Neuronal stem cell (in vitro differentiated cells): ENCODE data around the gene PCLO.

ENCODE experiments used
- DNase-seq: peaks from one replicate; pipeline ENCODE4 v3.0.0-alpha.2; 2013; ENCODE audit warnings: low spot score
- H2AFZ ChIP-seq: one replicate; pipeline ENCODE4 v1.6.1; 2013; ENCODE audit warnings: mild to moderate bottlenecking, low read length, inconsistent platforms
- H2AK5ac ChIP-seq: 2 replicates; pipeline ENCODE4 v1.6.1; 2013; ENCODE audit warnings: low read depth, mild to moderate bottlenecking, inconsistent platforms, low read length, moderate library complexity, mixed read lengths
- H2BK120ac ChIP-seq: 2 replicates; pipeline ENCODE4 v1.6.1; 2013; ENCODE audit warnings: low read depth, mild to moderate bottlenecking, inconsistent platforms, low read length, moderate library complexity, mixed read lengths
- H2BK12ac ChIP-seq: one replicate; pipeline ENCODE4 v1.6.1; 2013; ENCODE audit warnings: low read length, inconsistent platforms
- H2BK15ac ChIP-seq: 2 replicates; pipeline ENCODE4 v1.6.1; 2013; ENCODE audit warnings: mild to moderate bottlenecking, low read length, inconsistent platforms, mixed read lengths
- H2BK5ac ChIP-seq: one replicate; pipeline ENCODE4 v1.6.1; 2013; ENCODE audit warnings: inconsistent platforms, mild to moderate bottlenecking, low read length, moderate library complexity
- H3K14ac ChIP-seq: one replicate; pipeline ENCODE4 v1.6.1; 2013; ENCODE audit warnings: low read length, inconsistent platforms
- H3K18ac ChIP-seq: 2 replicates; pipeline ENCODE4 v1.6.1; 2013; ENCODE audit warnings: low read length, inconsistent platforms
- H3K23ac ChIP-seq: 2 replicates; pipeline ENCODE4 v1.6.1; 2013; ENCODE audit warnings: low read depth, mild to moderate bottlenecking, mixed read lengths, low read length, inconsistent platforms; ENCODE audit not compliant: poor library complexity
- H3K27ac ChIP-seq: replicated peaks from 3 replicates; pipeline ENCODE4 v1.5.1; 2013; ENCODE audit warnings: low read length, inconsistent platforms
- H3K27me3 ChIP-seq, 3 experiments: 2 replicates each; pipeline ENCODE4 v1.6.1; 2013; ENCODE audit warnings: low read length in 3 of 3, mild to moderate bottlenecking in 2 of 3, inconsistent platforms in 1 of 3, low read depth in 1 of 3, mixed read lengths in 1 of 3, moderate library complexity in 1 of 3; ENCODE audit not compliant: control insufficient read depth in 3 of 3, insufficient read depth in 3 of 3
- H3K36me3 ChIP-seq, 2 donors: replicated peaks in 1 of 2; 2 replicates each; pipeline ENCODE4 v1.6.1; 2013; ENCODE audit warnings: low read length in 2 of 2; ENCODE audit not compliant: control insufficient read depth in 2 of 2, insufficient read depth in 2 of 2
- H3K4ac ChIP-seq: 2 replicates; pipeline ENCODE4 v1.6.1; 2013; ENCODE audit warnings: inconsistent platforms, mild to moderate bottlenecking, low read length, moderate library complexity
- H3K4me1 ChIP-seq, 2 donors: 1 replicate in 1 of 2; 2 replicates in 1 of 2; pipeline ENCODE4 v1.6.1; 2013; ENCODE audit warnings: low read length in 2 of 2, low read depth in 1 of 2; ENCODE audit not compliant: control insufficient read depth in 2 of 2, insufficient read depth in 1 of 2
- H3K4me2 ChIP-seq: one replicate; pipeline ENCODE4 v1.6.1; 2013; ENCODE audit warnings: mild to moderate bottlenecking, low read length, inconsistent platforms; ENCODE audit not compliant: insufficient read depth, poor library complexity, severe bottlenecking
- H3K4me3 ChIP-seq, 2 donors: 2 replicates each; pipeline ENCODE4 v1.5.1; 2013; ENCODE audit warnings: low read length in 2 of 2, mild to moderate bottlenecking in 2 of 2, inconsistent platforms in 1 of 2, moderate library complexity in 1 of 2
- H3K79me1 ChIP-seq: one replicate; pipeline ENCODE4 v1.6.1; 2013; ENCODE audit warnings: low read depth, mild to moderate bottlenecking, inconsistent platforms, low read length, moderate library complexity
- H3K9ac ChIP-seq: one replicate; pipeline ENCODE4 v1.6.1; 2013; ENCODE audit warnings: mild to moderate bottlenecking, low read depth, low read length, inconsistent platforms; ENCODE audit not compliant: poor library complexity
- H3K9me3 ChIP-seq, 2 donors: replicated peaks in 1 of 2; 2 replicates each; pipeline versions ENCODE3 to v1.6.1; 2013; ENCODE audit warnings: low read length in 2 of 2, mild to moderate bottlenecking in 2 of 2, inconsistent platforms in 1 of 2, low read depth in 1 of 2, mixed read lengths in 1 of 2, moderate library complexity in 1 of 2; ENCODE audit not compliant: control insufficient read depth in 2 of 2, insufficient read depth in 1 of 2
- H4K8ac ChIP-seq: one replicate; pipeline ENCODE4 v1.6.1; 2013; ENCODE audit warnings: low read depth, mild to moderate bottlenecking, inconsistent platforms, low read length, moderate library complexity
- H4K91ac ChIP-seq: one replicate; pipeline ENCODE4 v1.6.1; 2013; ENCODE audit warnings: low read length, low read depth, mild to moderate bottlenecking, inconsistent platforms; ENCODE audit not compliant: poor library complexity
- whole genome bisulfite sequencing, 2 donors: extraction: QIAGEN DNeasy Blood & Tissue Kit; methylation state at CpG; one replicate each; pipeline ENCODE4 v1.1.7; 2013; ENCODE audit warnings: missing lambda C conversion rate in 2 of 2, mixed read lengths in 1 of 2; ENCODE audit not compliant: insufficient read length in 2 of 2, insufficient replicate concordance in 1 of 2; ENCODE audit errors: extremely low coverage in 2 of 2; 5-methylcytosine and 5-hydroxymethylcytosine counted together

PCLO gene

DNA sequence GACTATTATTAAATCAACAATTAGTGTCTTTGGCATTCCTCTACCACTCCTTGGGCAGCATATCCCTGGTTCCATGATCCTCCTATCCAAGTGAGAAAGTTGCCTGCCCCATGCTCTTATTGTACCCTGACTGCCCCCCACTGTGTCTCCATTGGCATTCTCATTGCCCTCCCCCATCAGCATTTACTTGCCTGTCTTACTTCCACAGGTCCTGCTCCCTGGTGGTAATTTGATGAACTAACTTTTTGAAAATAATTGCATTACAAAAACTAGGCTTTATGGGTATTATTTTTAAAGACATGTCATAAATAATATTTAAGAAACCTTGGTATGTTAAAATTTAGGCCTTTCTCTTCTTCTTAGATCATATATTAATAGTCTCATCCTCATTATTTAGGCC lies 346.4 kb downstream of the PCLO start:
- Histone ChIP-seq H3K79me1 (no peaks in the 10 kb centered on the region), H3K14ac (no peak overlapping the region), H2AFZ (no peak overlapping the region), H3K36me3 (peaks cover 0 to 8% of the 10 kb centered on the region in 2 donors), H4K91ac (no peak overlapping the region), H3K4me2 (no peak overlapping the region), H3K9me3 (no peaks in the 10 kb centered on the region), H3K4me1 (peaks cover 7 to 19% of the 10 kb centered on the region in 2 donors), H3K4me3 (no peak overlapping the region), H3K27ac (no peak overlapping the region), H2BK12ac (no peak overlapping the region), H3K9ac (no peak overlapping the region), H2BK15ac (no peak overlapping the region), H2AK5ac (no peak overlapping the region), H2BK5ac (no peak overlapping the region), H2BK120ac (no peak overlapping the region), H3K23ac (no peak overlapping the region), H3K18ac (no peak overlapping the region), H3K4ac (no peak overlapping the region), H3K27me3 (no peaks in the 10 kb centered on the region), H4K8ac (no peak overlapping the region)
- no peak for DNase-seq

GRCh38 chr7:82810558-82811259 lies 352.0 kb downstream of the PCLO start:
- H3K36me3 ChIP-seq, result no peaks in the 10 kb centered on the region
- no peak overlapping the region for H2BK12ac ChIP-seq
- no peaks in the 10 kb centered on the region for H3K27me3 ChIP-seq
- H3K4me2 ChIP-seq, result no peak overlapping the region
- H4K8ac ChIP-seq, result no peak overlapping the region
- no peak overlapping the region for H3K4ac ChIP-seq
- no peak overlapping the region for H3K23ac ChIP-seq
- H3K27ac ChIP-seq, result no peak overlapping the region
- no peak overlapping the region for H2BK5ac ChIP-seq
- WGBS, 2 donors, result no CpG with 5 or more reads among the region's 4 CpGs
- no peak overlapping the region for H2BK120ac ChIP-seq
- H4K91ac ChIP-seq, result no peak overlapping the region
- no peaks in the 10 kb centered on the region for H3K79me1 ChIP-seq
- H2BK15ac ChIP-seq, result no peak overlapping the region
- no peak overlapping the region for H3K18ac ChIP-seq
- no peak overlapping the region for H2AFZ ChIP-seq
- no peaks in the 10 kb centered on the region for H3K9me3 ChIP-seq
- H3K4me3 ChIP-seq, result no peak overlapping the region
- H3K14ac ChIP-seq, result no peak overlapping the region
- DNase-seq, result peak; percentile 45
- H3K4me1 ChIP-seq, result peaks cover 0 to 3% of the 10 kb centered on the region in 2 donors
- H2AK5ac ChIP-seq, result no peak overlapping the region
- H3K9ac ChIP-seq, result no peak overlapping the region

- no peak overlapping the region for H3K23ac ChIP-seq
- H3K4me2 ChIP-seq, result no peak overlapping the region
- H2BK120ac ChIP-seq, result no peak overlapping the region
- no peak overlapping the region for H3K18ac ChIP-seq
- no peak overlapping the region for H4K8ac ChIP-seq
- no peak overlapping the region for H2BK15ac ChIP-seq
- no peak overlapping the region for H3K4me3 ChIP-seq
- H3K9ac ChIP-seq, result no peak overlapping the region
- no peak overlapping the region for H3K14ac ChIP-seq
- H3K27ac ChIP-seq, result no peak overlapping the region
- WGBS, 2 donors, result no CpG with 5 or more reads among the region's 2 CpGs
- DNase-seq, result no peak
- no peak overlapping the region for H2AFZ ChIP-seq
- no peak overlapping the region for H3K4ac ChIP-seq
- no peak overlapping the region for H2BK12ac ChIP-seq
- peaks cover 0 to 4% of the 10 kb centered on the region in 2 donors for H3K4me1 ChIP-seq
- no peak overlapping the region for H2AK5ac ChIP-seq
- no peak overlapping the region for H2BK5ac ChIP-seq
- no peak overlapping the region for H4K91ac ChIP-seq
- H3K36me3 ChIP-seq, result no peaks in the 10 kb centered on the region
- H3K79me1 ChIP-seq, result no peaks in the 10 kb centered on the region
- H3K9me3 ChIP-seq, result no peaks in the 10 kb centered on the region
- H3K27me3 ChIP-seq, result no peaks in the 10 kb centered on the region
These were observed 354.1 kb downstream of the PCLO start for GRCh38 chr7:82808633-82809032.

GRCh38 chr7:82805527-82805960 lies 357.1 kb downstream of the PCLO start:
- no peak overlapping the region for H4K8ac ChIP-seq
- H3K4ac ChIP-seq, result no peak overlapping the region
- H3K27me3 ChIP-seq, result no peaks in the 10 kb centered on the region
- H2AK5ac ChIP-seq, result no peak overlapping the region
- no peak overlapping the region for H2BK12ac ChIP-seq
- H3K9me3 ChIP-seq, result no peaks in the 10 kb centered on the region
- no peaks in the 10 kb centered on the region for H3K36me3 ChIP-seq
- H3K23ac ChIP-seq, result no peak overlapping the region
- no CpG with 5 or more reads among the region's 5 CpGs for WGBS, 2 donors
- no peak overlapping the region for H4K91ac ChIP-seq
- peak overlapping the region; percentile 21 for H3K9ac ChIP-seq
- H3K4me3 ChIP-seq, result peak overlapping the region in 1 of 2 donors; percentile 5
- H2AFZ ChIP-seq, result peak overlapping the region; percentile 88
- no peak overlapping the region for H3K4me2 ChIP-seq
- no peak overlapping the region for H2BK5ac ChIP-seq
- H3K14ac ChIP-seq, result no peak overlapping the region
- H3K4me1 ChIP-seq, result peaks cover 0 to 4% of the 10 kb centered on the region in 2 donors
- no peaks in the 10 kb centered on the region for H3K79me1 ChIP-seq
- no peak for DNase-seq
- H2BK15ac ChIP-seq, result no peak overlapping the region
- H3K27ac ChIP-seq, result no peak overlapping the region
- H3K18ac ChIP-seq, result peak overlapping the region; percentile 85
- H2BK120ac ChIP-seq, result no peak overlapping the region
